H9 (cell line): ENCODE results near the gene SYT2. TPM values are rescaled to one million over a fixed set of nuclear protein-coding genes. Genes with fewer than 3 reads are reported as not detected.

Source experiments
- DNase-seq: peaks from one replicate; pipeline ENCODE4 v3.0.0-alpha.2; 2017
- H2AFZ ChIP-seq: one replicate; pipeline ENCODE4 v1.6.1; 2013; ENCODE audit warnings: mild to moderate bottlenecking, low read length, control low read depth, moderate library complexity
- H2AK5ac ChIP-seq: 2 replicates; pipeline ENCODE4 v1.6.1; 2013; ENCODE audit warnings: low read length, control low read depth, mixed read lengths; ENCODE audit not compliant: insufficient read length
- H2BK120ac ChIP-seq: one replicate; pipeline ENCODE4 v1.6.1; 2013; ENCODE audit warnings: low read depth, mild to moderate bottlenecking, low read length, control low read depth, inconsistent platforms; ENCODE audit not compliant: poor library complexity, severe bottlenecking
- H2BK12ac ChIP-seq: 2 replicates; pipeline ENCODE4 v1.6.1; 2013; ENCODE audit warnings: low read length, control low read depth, mixed read lengths, low read depth; ENCODE audit not compliant: insufficient read length
- H2BK15ac ChIP-seq: 2 replicates; pipeline ENCODE4 v1.6.1; 2013; ENCODE audit warnings: low read depth, low read length, control low read depth
- H2BK20ac ChIP-seq: one replicate; pipeline ENCODE4 v1.6.1; 2013; ENCODE audit warnings: low read depth, mild to moderate bottlenecking, low read length, control low read depth, inconsistent platforms; ENCODE audit not compliant: poor library complexity, severe bottlenecking
- H2BK5ac ChIP-seq: 2 replicates; pipeline ENCODE4 v1.6.1; 2013; ENCODE audit warnings: low read length, control low read depth, mixed read lengths; ENCODE audit not compliant: insufficient read length
- H3K14ac ChIP-seq: 2 replicates; pipeline ENCODE4 v1.6.1; 2013; ENCODE audit warnings: low read length, control low read depth; ENCODE audit not compliant: insufficient read depth
- H3K18ac ChIP-seq: 2 replicates; pipeline ENCODE4 v1.6.1; 2013; ENCODE audit warnings: low read depth, mild to moderate bottlenecking, mixed read lengths, low read length, control low read depth; ENCODE audit not compliant: insufficient read length
- H3K23ac ChIP-seq: 2 replicates; pipeline ENCODE4 v1.6.1; 2013; ENCODE audit warnings: low read length, control low read depth, mixed read lengths, low read depth; ENCODE audit not compliant: insufficient read length
- H3K23me2 ChIP-seq: 2 replicates; pipeline ENCODE4 v1.6.1; 2013; ENCODE audit warnings: low read depth, mild to moderate bottlenecking, mixed read lengths, low read length, control low read depth; ENCODE audit not compliant: insufficient read length, poor library complexity, severe bottlenecking
- H3K27ac ChIP-seq: 2 replicates; pipeline ENCODE4 v1.5.1; 2013; ENCODE audit warnings: low read length, control low read depth, mixed read lengths, low read depth; ENCODE audit not compliant: insufficient read length
- H3K27me3 ChIP-seq: 2 replicates; pipeline ENCODE4 v1.6.1; 2013; ENCODE audit warnings: low read length, control low read depth, inconsistent platforms; ENCODE audit not compliant: insufficient read depth
- H3K4ac ChIP-seq: 2 replicates; pipeline ENCODE4 v1.6.1; 2013; ENCODE audit warnings: low read depth, mild to moderate bottlenecking, control low read depth, inconsistent platforms, low read length, moderate library complexity
- H3K4me1 ChIP-seq: 2 replicates; pipeline ENCODE4 v1.6.1; 2013; ENCODE audit warnings: low read length, control low read depth, inconsistent platforms; ENCODE audit not compliant: insufficient read depth
- H3K4me2 ChIP-seq: 2 replicates; pipeline ENCODE4 v1.6.1; 2013; ENCODE audit warnings: low read length, control low read depth, mixed read lengths; ENCODE audit not compliant: insufficient read length, insufficient read depth
- H3K56ac ChIP-seq: 2 replicates; pipeline ENCODE4 v1.6.1; 2013; ENCODE audit warnings: low read depth, mild to moderate bottlenecking, mixed read lengths, low read length, control low read depth; ENCODE audit not compliant: insufficient read length
- H3K79me1 ChIP-seq: 2 replicates; pipeline ENCODE4 v1.6.1; 2013; ENCODE audit warnings: low read depth, mild to moderate bottlenecking, moderate library complexity, low read length, control low read depth, inconsistent platforms; ENCODE audit not compliant: insufficient read depth, poor library complexity, severe bottlenecking
- H3K79me2 ChIP-seq: 2 replicates; pipeline ENCODE4 v1.6.1; 2013; ENCODE audit warnings: low read length, control low read depth, inconsistent platforms; ENCODE audit not compliant: insufficient read depth
- H3K9ac ChIP-seq: 2 replicates; pipeline ENCODE4 v1.6.1; 2013; ENCODE audit warnings: low read length, control low read depth, mixed read lengths; ENCODE audit not compliant: insufficient read length; ENCODE audit errors: extremely low read depth
- H3K9me3 ChIP-seq: one replicate; pipeline ENCODE4 v1.6.1; 2013; ENCODE audit warnings: low read depth, low read length, inconsistent platforms; ENCODE audit not compliant: control insufficient read depth
- H3T11ph ChIP-seq: one replicate; pipeline ENCODE4 v1.6.1; 2013; ENCODE audit warnings: mild to moderate bottlenecking, low read length, control low read depth, inconsistent platforms
- H4K20me1 ChIP-seq: one replicate; pipeline ENCODE4 v1.6.1; 2013; ENCODE audit not compliant: control insufficient read depth, insufficient read length, insufficient read depth
- H4K5ac ChIP-seq: 2 replicates; pipeline ENCODE4 v1.6.1; 2013; ENCODE audit warnings: low read depth, mild to moderate bottlenecking, mixed read lengths, low read length, control low read depth; ENCODE audit not compliant: insufficient read length
- H4K8ac ChIP-seq: replicated peaks from 2 replicates; pipeline ENCODE4 v1.6.1; 2013; ENCODE audit warnings: low read length, control low read depth, mixed read lengths, low read depth; ENCODE audit not compliant: insufficient read length
- H4K91ac ChIP-seq: 2 replicates; pipeline ENCODE4 v1.6.1; 2013; ENCODE audit warnings: low read depth, mild to moderate bottlenecking, moderate library complexity, mixed read lengths, low read length, control low read depth; ENCODE audit not compliant: insufficient read length
- H3K27ac Mint-ChIP-seq, 3 experiments: 2 replicates in 2 of 3; 3 replicates in 1 of 3; pipeline ENCODE4 v1.8.0; 2020 to 2021; ENCODE audit warnings: mixed read lengths in 3 of 3, mild to moderate bottlenecking in 1 of 3, moderate library complexity in 1 of 3
- H3K27me3 Mint-ChIP-seq: 2 replicates; pipeline ENCODE4 v1.8.0; 2021; ENCODE audit warnings: low read depth, mild to moderate bottlenecking, moderate library complexity, mixed read lengths
- H3K36me3 Mint-ChIP-seq, 3 experiments: 2 replicates in 2 of 3; 3 replicates in 1 of 3; pipeline ENCODE4 v1.8.0; 2020 to 2021; ENCODE audit warnings: low read depth in 3 of 3, mixed read lengths in 3 of 3; ENCODE audit not compliant: insufficient read depth in 1 of 3
- H3K4me1 Mint-ChIP-seq, 2 experiments: 2 replicates each; pipeline ENCODE4 v1.8.0; 2020; ENCODE audit warnings: mixed read lengths in 2 of 2
- H3K4me3 Mint-ChIP-seq, 2 experiments: 2 replicates in 1 of 2; 3 replicates in 1 of 2; pipeline ENCODE4 v1.8.0; 2020 to 2021; ENCODE audit warnings: mild to moderate bottlenecking in 2 of 2, mixed read lengths in 2 of 2, moderate library complexity in 1 of 2
- H3K9me3 Mint-ChIP-seq, 2 experiments: 2 replicates in 1 of 2; 3 replicates in 1 of 2; pipeline ENCODE4 v1.8.0; 2020; ENCODE audit warnings: mild to moderate bottlenecking in 2 of 2, mixed read lengths in 2 of 2, moderate library complexity in 1 of 2
- CTCF ChIP-seq: fragments of 200-600 bp; sonication (generic); conservative IDR thresholded peaks from 3 replicates; pipeline ENCODE4 v1.8.0; 2021; ENCODE audit warnings: antibody characterized with exemption, mild to moderate bottlenecking
- WGBS: extraction: QIAGEN DNeasy Blood & Tissue Kit; methylation state at CpG from one replicate; pipeline ENCODE4 v1.1.7; 2013; ENCODE audit warnings: missing lambda C conversion rate, low lambda C conversion rate, mixed read lengths; ENCODE audit not compliant: insufficient read length; ENCODE audit errors: extremely low coverage; 5-methylcytosine and 5-hydroxymethylcytosine counted together
- total RNA-seq: library from RNA; stranded (reverse); gene quantifications from 2 replicates; pipeline ENCODE4 v1.2.1, GENCODE V29; 2021

The SYT2 gene
- total RNA-seq, 1 experiment from 2014 or later = 3.3 TPM

GRCh38 chr1:202593845-202594244 is 116.4 kb downstream of the SYT2 start:
- Histone ChIP-seq H3K23ac (no peak overlapping the region), H2BK5ac (no peak overlapping the region), H4K20me1 (no peaks in the 10 kb centered on the region), H3K14ac (no peak overlapping the region), H2AK5ac (no peak overlapping the region), H4K91ac (no peak overlapping the region), H3K4me2 (no peak overlapping the region), H3K27me3 (no peaks in the 10 kb centered on the region), H3K79me1 (no peaks in the 10 kb centered on the region), H4K5ac (no peak overlapping the region), H3K4ac (no peak overlapping the region), H2AFZ (no peak overlapping the region), H3K18ac (no peak overlapping the region), H3T11ph (no peak overlapping the region), H3K23me2 (no peaks in the 10 kb centered on the region), H2BK15ac (no peak overlapping the region), H2BK20ac (no peak overlapping the region), H3K56ac (no peak overlapping the region), H3K79me2 (no peaks in the 10 kb centered on the region), H4K8ac (no peak overlapping the region), H3K9me3 (no peaks in the 10 kb centered on the region), H2BK12ac (no peak overlapping the region), H2BK120ac (no peak overlapping the region), H3K4me1 (no peaks in the 10 kb centered on the region), H3K9ac (no peak overlapping the region), H3K27ac (no peak overlapping the region)
- no peaks in the 10 kb centered on the region; a peak in 3 of 7 replicates for H3K36me3 Mint-ChIP-seq
- peaks cover 0 to 7% of the 10 kb centered on the region in 2 experiments; a peak in 2 of 4 replicates for H3K4me1 Mint-ChIP-seq
- no peak for DNase-seq
- no peak overlapping the region for H3K27ac Mint-ChIP-seq
- no peak for TF ChIP-seq CTCF
- H3K9me3 Mint-ChIP-seq = no peaks in the 10 kb centered on the region
- no peak overlapping the region for H3K4me3 Mint-ChIP-seq
- no CpG with 5 or more reads among the region's 4 CpGs for WGBS
- peaks cover 3% of the 10 kb centered on the region for H3K27me3 Mint-ChIP-seq
